H9 (cell line): Measurements from ENCODE around the gene MLNR. TPM values are rescaled to one million over a fixed set of nuclear protein-coding genes. Genes with fewer than 3 reads are reported as not detected.

Experiments used
- DNase-seq: peaks from one replicate; pipeline ENCODE4 v3.0.0-alpha.2; 2017
- H2AFZ ChIP-seq: one replicate; pipeline ENCODE4 v1.6.1; 2013; ENCODE audit warnings: mild to moderate bottlenecking, low read length, control low read depth, moderate library complexity
- H2AK5ac ChIP-seq: 2 replicates; pipeline ENCODE4 v1.6.1; 2013; ENCODE audit warnings: low read length, control low read depth, mixed read lengths; ENCODE audit not compliant: insufficient read length
- H2BK120ac ChIP-seq: one replicate; pipeline ENCODE4 v1.6.1; 2013; ENCODE audit warnings: low read depth, mild to moderate bottlenecking, low read length, control low read depth, inconsistent platforms; ENCODE audit not compliant: poor library complexity, severe bottlenecking
- H2BK12ac ChIP-seq: 2 replicates; pipeline ENCODE4 v1.6.1; 2013; ENCODE audit warnings: low read length, control low read depth, mixed read lengths, low read depth; ENCODE audit not compliant: insufficient read length
- H2BK15ac ChIP-seq: 2 replicates; pipeline ENCODE4 v1.6.1; 2013; ENCODE audit warnings: low read depth, low read length, control low read depth
- H2BK20ac ChIP-seq: one replicate; pipeline ENCODE4 v1.6.1; 2013; ENCODE audit warnings: low read depth, mild to moderate bottlenecking, low read length, control low read depth, inconsistent platforms; ENCODE audit not compliant: poor library complexity, severe bottlenecking
- H2BK5ac ChIP-seq: 2 replicates; pipeline ENCODE4 v1.6.1; 2013; ENCODE audit warnings: low read length, control low read depth, mixed read lengths; ENCODE audit not compliant: insufficient read length
- H3K14ac ChIP-seq: 2 replicates; pipeline ENCODE4 v1.6.1; 2013; ENCODE audit warnings: low read length, control low read depth; ENCODE audit not compliant: insufficient read depth
- H3K18ac ChIP-seq: 2 replicates; pipeline ENCODE4 v1.6.1; 2013; ENCODE audit warnings: low read depth, mild to moderate bottlenecking, mixed read lengths, low read length, control low read depth; ENCODE audit not compliant: insufficient read length
- H3K23ac ChIP-seq: 2 replicates; pipeline ENCODE4 v1.6.1; 2013; ENCODE audit warnings: low read length, control low read depth, mixed read lengths, low read depth; ENCODE audit not compliant: insufficient read length
- H3K23me2 ChIP-seq: 2 replicates; pipeline ENCODE4 v1.6.1; 2013; ENCODE audit warnings: low read depth, mild to moderate bottlenecking, mixed read lengths, low read length, control low read depth; ENCODE audit not compliant: insufficient read length, poor library complexity, severe bottlenecking
- H3K27ac ChIP-seq: 2 replicates; pipeline ENCODE4 v1.5.1; 2013; ENCODE audit warnings: low read length, control low read depth, mixed read lengths, low read depth; ENCODE audit not compliant: insufficient read length
- H3K27me3 ChIP-seq: 2 replicates; pipeline ENCODE4 v1.6.1; 2013; ENCODE audit warnings: low read length, control low read depth, inconsistent platforms; ENCODE audit not compliant: insufficient read depth
- H3K4ac ChIP-seq: 2 replicates; pipeline ENCODE4 v1.6.1; 2013; ENCODE audit warnings: low read depth, mild to moderate bottlenecking, control low read depth, inconsistent platforms, low read length, moderate library complexity
- H3K4me1 ChIP-seq: 2 replicates; pipeline ENCODE4 v1.6.1; 2013; ENCODE audit warnings: low read length, control low read depth, inconsistent platforms; ENCODE audit not compliant: insufficient read depth
- H3K4me2 ChIP-seq: 2 replicates; pipeline ENCODE4 v1.6.1; 2013; ENCODE audit warnings: low read length, control low read depth, mixed read lengths; ENCODE audit not compliant: insufficient read length, insufficient read depth
- H3K56ac ChIP-seq: 2 replicates; pipeline ENCODE4 v1.6.1; 2013; ENCODE audit warnings: low read depth, mild to moderate bottlenecking, mixed read lengths, low read length, control low read depth; ENCODE audit not compliant: insufficient read length
- H3K79me1 ChIP-seq: 2 replicates; pipeline ENCODE4 v1.6.1; 2013; ENCODE audit warnings: low read depth, mild to moderate bottlenecking, moderate library complexity, low read length, control low read depth, inconsistent platforms; ENCODE audit not compliant: insufficient read depth, poor library complexity, severe bottlenecking
- H3K79me2 ChIP-seq: 2 replicates; pipeline ENCODE4 v1.6.1; 2013; ENCODE audit warnings: low read length, control low read depth, inconsistent platforms; ENCODE audit not compliant: insufficient read depth
- H3K9ac ChIP-seq: 2 replicates; pipeline ENCODE4 v1.6.1; 2013; ENCODE audit warnings: low read length, control low read depth, mixed read lengths; ENCODE audit not compliant: insufficient read length; ENCODE audit errors: extremely low read depth
- H3K9me3 ChIP-seq: one replicate; pipeline ENCODE4 v1.6.1; 2013; ENCODE audit warnings: low read depth, low read length, inconsistent platforms; ENCODE audit not compliant: control insufficient read depth
- H3T11ph ChIP-seq: one replicate; pipeline ENCODE4 v1.6.1; 2013; ENCODE audit warnings: mild to moderate bottlenecking, low read length, control low read depth, inconsistent platforms
- H4K20me1 ChIP-seq: one replicate; pipeline ENCODE4 v1.6.1; 2013; ENCODE audit not compliant: control insufficient read depth, insufficient read length, insufficient read depth
- H4K5ac ChIP-seq: 2 replicates; pipeline ENCODE4 v1.6.1; 2013; ENCODE audit warnings: low read depth, mild to moderate bottlenecking, mixed read lengths, low read length, control low read depth; ENCODE audit not compliant: insufficient read length
- H4K8ac ChIP-seq: replicated peaks from 2 replicates; pipeline ENCODE4 v1.6.1; 2013; ENCODE audit warnings: low read length, control low read depth, mixed read lengths, low read depth; ENCODE audit not compliant: insufficient read length
- H4K91ac ChIP-seq: 2 replicates; pipeline ENCODE4 v1.6.1; 2013; ENCODE audit warnings: low read depth, mild to moderate bottlenecking, moderate library complexity, mixed read lengths, low read length, control low read depth; ENCODE audit not compliant: insufficient read length
- H3K27ac Mint-ChIP-seq, 3 experiments: 2 replicates in 2 of 3; 3 replicates in 1 of 3; pipeline ENCODE4 v1.8.0; 2020 to 2021; ENCODE audit warnings: mixed read lengths in 3 of 3, mild to moderate bottlenecking in 1 of 3, moderate library complexity in 1 of 3
- H3K27me3 Mint-ChIP-seq: 2 replicates; pipeline ENCODE4 v1.8.0; 2021; ENCODE audit warnings: low read depth, mild to moderate bottlenecking, moderate library complexity, mixed read lengths
- H3K36me3 Mint-ChIP-seq, 3 experiments: 2 replicates in 2 of 3; 3 replicates in 1 of 3; pipeline ENCODE4 v1.8.0; 2020 to 2021; ENCODE audit warnings: low read depth in 3 of 3, mixed read lengths in 3 of 3; ENCODE audit not compliant: insufficient read depth in 1 of 3
- H3K4me1 Mint-ChIP-seq, 2 experiments: 2 replicates each; pipeline ENCODE4 v1.8.0; 2020; ENCODE audit warnings: mixed read lengths in 2 of 2
- H3K4me3 Mint-ChIP-seq, 2 experiments: 2 replicates in 1 of 2; 3 replicates in 1 of 2; pipeline ENCODE4 v1.8.0; 2020 to 2021; ENCODE audit warnings: mild to moderate bottlenecking in 2 of 2, mixed read lengths in 2 of 2, moderate library complexity in 1 of 2
- H3K9me3 Mint-ChIP-seq, 2 experiments: 2 replicates in 1 of 2; 3 replicates in 1 of 2; pipeline ENCODE4 v1.8.0; 2020; ENCODE audit warnings: mild to moderate bottlenecking in 2 of 2, mixed read lengths in 2 of 2, moderate library complexity in 1 of 2
- CTCF ChIP-seq: fragments of 200-600 bp; sonication (generic); conservative IDR thresholded peaks from 3 replicates; pipeline ENCODE4 v1.8.0; 2021; ENCODE audit warnings: antibody characterized with exemption, mild to moderate bottlenecking
- total RNA-seq: library from RNA; stranded (reverse); gene quantifications from 2 replicates; pipeline ENCODE4 v1.2.1, GENCODE V29; 2021

The MLNR gene
- total RNA-seq, 1 experiment from 2014 or later = not detected

DNA sequence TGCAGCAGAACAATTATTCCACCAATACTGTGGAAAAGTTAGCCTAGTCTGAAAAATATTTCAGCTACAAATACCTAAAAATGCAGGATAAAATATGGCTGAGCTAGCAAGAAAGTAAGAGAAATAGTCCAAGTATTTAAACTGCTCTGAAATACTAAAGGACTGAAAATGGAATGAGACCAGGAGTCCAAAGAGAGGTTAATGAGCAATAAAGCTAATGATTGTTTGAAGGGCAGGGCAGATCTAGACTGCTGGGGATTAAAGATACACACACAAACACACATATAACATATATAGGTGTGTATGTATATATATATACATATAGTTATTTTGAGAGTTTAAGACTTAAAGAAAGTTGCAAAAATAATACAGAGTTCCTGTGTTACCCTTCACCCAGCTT lies 25.0 kb downstream of the MLNR start:
- H4K8ac ChIP-seq = no peak overlapping the region
- no peak overlapping the region for H3K27ac Mint-ChIP-seq
- no peaks in the 10 kb centered on the region; a peak in 1 of 5 replicates for H3K9me3 Mint-ChIP-seq
- H3K4me1 Mint-ChIP-seq = peaks cover 13 to 14% of the 10 kb centered on the region in 2 experiments
- no peak overlapping the region for H2BK15ac ChIP-seq
- no peak overlapping the region for H3K14ac ChIP-seq
- H4K5ac ChIP-seq = no peak overlapping the region
- peaks cover 9% of the 10 kb centered on the region for H3K23me2 ChIP-seq
- TF ChIP-seq CTCF = no peak
- H3K9ac ChIP-seq = no peak overlapping the region
- no peak overlapping the region for H3K27ac ChIP-seq
- H4K91ac ChIP-seq = no peak overlapping the region
- no peak overlapping the region for H3T11ph ChIP-seq
- DNase-seq = no peak
- no peak overlapping the region for H3K4me3 Mint-ChIP-seq
- H3K4me2 ChIP-seq = no peak overlapping the region
- no peaks in the 10 kb centered on the region for H3K79me1 ChIP-seq
- H2BK120ac ChIP-seq = no peak overlapping the region
- no peaks in the 10 kb centered on the region for H3K27me3 ChIP-seq
- H2BK5ac ChIP-seq = no peak overlapping the region
- no peaks in the 10 kb centered on the region; the same call in 1 of the 2 replicates for H3K27me3 Mint-ChIP-seq
- no peaks in the 10 kb centered on the region for H3K36me3 Mint-ChIP-seq
- H2AK5ac ChIP-seq = no peak overlapping the region
- no peak overlapping the region for H3K4ac ChIP-seq
- no peak overlapping the region for H3K56ac ChIP-seq
- H3K79me2 ChIP-seq = no peaks in the 10 kb centered on the region
- H3K4me1 ChIP-seq = no peaks in the 10 kb centered on the region
- H4K20me1 ChIP-seq = no peaks in the 10 kb centered on the region
- no peak overlapping the region for H2BK12ac ChIP-seq
- no peak overlapping the region for H2AFZ ChIP-seq
- no peak overlapping the region for H3K23ac ChIP-seq
- H2BK20ac ChIP-seq = no peak overlapping the region
- no peaks in the 10 kb centered on the region for H3K9me3 ChIP-seq
- no peak overlapping the region for H3K18ac ChIP-seq
